ENCODE results near the gene CHTF8.
A peak's percentile ranks its signal among the peaks of the same experiment; 100 is the strongest.

The CHTF8 gene

DNA sequence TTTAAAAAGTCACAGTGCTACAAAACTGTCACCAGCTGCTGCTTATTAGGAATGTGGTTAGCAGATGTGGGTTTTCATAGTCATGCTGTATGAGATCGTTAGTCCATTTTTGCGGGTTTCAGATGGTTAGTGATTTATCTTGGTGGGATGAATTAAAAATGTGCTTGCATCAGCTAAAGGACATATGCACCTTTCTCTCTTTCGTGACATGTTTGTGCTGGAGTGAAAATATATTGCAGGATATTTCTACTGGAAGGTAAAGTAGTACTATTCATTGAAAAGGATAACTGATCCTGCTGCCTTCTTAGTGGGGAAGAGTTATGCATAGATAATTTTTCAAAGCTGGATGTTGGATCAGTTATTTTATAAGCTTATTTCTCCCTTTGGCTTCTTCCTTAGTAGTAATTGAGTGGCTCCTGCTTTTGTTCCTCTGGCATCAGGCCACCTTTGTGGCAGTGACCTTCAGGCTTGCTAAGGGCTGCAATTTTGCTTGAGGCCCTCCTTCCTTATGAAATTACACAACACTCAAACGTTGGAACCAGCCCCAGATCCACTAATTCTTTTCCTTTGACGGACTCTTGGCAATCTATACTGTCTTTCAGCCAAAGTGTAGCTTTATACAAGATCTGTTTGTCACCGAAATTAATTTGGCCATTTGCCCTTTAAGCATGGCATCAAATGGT lies 47.1 kb upstream of the CHTF8 start (continued):
- TF ChIP-seq EGR2 (tag by site-specific recombination; IDR thresholded peaks at IDR 0.05; ENCODE audit: low read depth) (no peak), ZNF561 (tag by site-specific recombination; IDR thresholded peaks at IDR 0.05; ENCODE audit: borderline replicate concordance) (0 out of 2 replicates have a peak, but pooled peaks have one; percentile 40), ZNF302 (tag by site-specific recombination; IDR thresholded peaks at IDR 0.05; ENCODE audit: low read depth) (0 out of 2 replicates have a peak, but pooled peaks have one; percentile 63), ZNF473 (tag by site-specific recombination; IDR thresholded peaks at IDR 0.05) (no peak), ZBTB20 (tag by site-specific recombination; IDR thresholded peaks at IDR 0.05) (peak; percentile 65; the same call in 1 of the 2 replicates), SP7 (tag by site-specific recombination; IDR thresholded peaks at IDR 0.05) (peak; percentile 40), ZNF843 (tag by site-specific recombination; IDR thresholded peaks at IDR 0.05) (peak; percentile 37; the same call in 1 of the 2 replicates), TSHZ1 (tag by site-specific recombination; IDR thresholded peaks at IDR 0.05; ENCODE audit: borderline replicate concordance) (no peak)
- TF ChIP-seq, protein P1, sequence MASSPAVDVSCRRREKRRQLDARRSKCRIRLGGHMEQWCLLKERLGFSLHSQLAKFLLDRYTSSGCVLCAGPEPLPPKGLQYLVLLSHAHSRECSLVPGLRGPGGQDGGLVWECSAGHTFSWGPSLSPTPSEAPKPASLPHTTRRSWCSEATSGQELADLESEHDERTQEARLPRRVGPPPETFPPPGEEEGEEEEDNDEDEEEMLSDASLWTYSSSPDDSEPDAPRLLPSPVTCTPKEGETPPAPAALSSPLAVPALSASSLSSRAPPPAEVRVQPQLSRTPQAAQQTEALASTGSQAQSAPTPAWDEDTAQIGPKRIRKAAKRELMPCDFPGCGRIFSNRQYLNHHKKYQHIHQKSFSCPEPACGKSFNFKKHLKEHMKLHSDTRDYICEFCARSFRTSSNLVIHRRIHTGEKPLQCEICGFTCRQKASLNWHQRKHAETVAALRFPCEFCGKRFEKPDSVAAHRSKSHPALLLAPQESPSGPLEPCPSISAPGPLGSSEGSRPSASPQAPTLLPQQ (tag by site-specific recombination; IDR thresholded peaks at IDR 0.05): peak; percentile 70; the same call in 1 of the 2 replicates
- TF ChIP-seq, protein P2, sequence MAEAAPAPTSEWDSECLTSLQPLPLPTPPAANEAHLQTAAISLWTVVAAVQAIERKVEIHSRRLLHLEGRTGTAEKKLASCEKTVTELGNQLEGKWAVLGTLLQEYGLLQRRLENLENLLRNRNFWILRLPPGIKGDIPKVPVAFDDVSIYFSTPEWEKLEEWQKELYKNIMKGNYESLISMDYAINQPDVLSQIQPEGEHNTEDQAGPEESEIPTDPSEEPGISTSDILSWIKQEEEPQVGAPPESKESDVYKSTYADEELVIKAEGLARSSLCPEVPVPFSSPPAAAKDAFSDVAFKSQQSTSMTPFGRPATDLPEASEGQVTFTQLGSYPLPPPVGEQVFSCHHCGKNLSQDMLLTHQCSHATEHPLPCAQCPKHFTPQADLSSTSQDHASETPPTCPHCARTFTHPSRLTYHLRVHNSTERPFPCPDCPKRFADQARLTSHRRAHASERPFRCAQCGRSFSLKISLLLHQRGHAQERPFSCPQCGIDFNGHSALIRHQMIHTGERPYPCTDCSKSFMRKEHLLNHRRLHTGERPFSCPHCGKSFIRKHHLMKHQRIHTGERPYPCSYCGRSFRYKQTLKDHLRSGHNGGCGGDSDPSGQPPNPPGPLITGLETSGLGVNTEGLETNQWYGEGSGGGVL (tag by site-specific recombination; IDR thresholded peaks at IDR 0.05): 0 out of 2 replicates have a peak, but pooled peaks have one; percentile 4

GRCh38 chr16:69176033-69176800 lies 43.8 kb upstream of the CHTF8 start:
- POLR2A ChIA-PET: interaction anchor here (0.6 to 0.7 kb wide), 2 partner anchors 9 to 14 kb away, joined by 3 to 5 read pairs; no protein-coding TSS in a partner anchor

More at GRCh38 chr16:69176033-69176800, 43.8 kb upstream of the CHTF8 start:
- no peak overlapping the region for H3K27ac ChIP-seq (ENCODE audit: extremely low read depth, low read depth, low read length)
- TF ChIP-seq ZBTB8A (tag by site-specific recombination; IDR thresholded peaks at IDR 0.05): no peak
- peak; percentile 67; the same call in 1 of the 2 replicates for TF ChIP-seq ZNF121 (tag by site-specific recombination; IDR thresholded peaks at IDR 0.05)
- no peak for TF ChIP-seq ZNF433 (tag by site-specific recombination; IDR thresholded peaks at IDR 0.05; ENCODE audit: low read depth)
- TF ChIP-seq ZNF664 (tag by site-specific recombination; IDR thresholded peaks at IDR 0.05): peak; percentile 70; the same call in 1 of the 2 replicates
- no peak for TF ChIP-seq MEIS1 (CRISPR knock-in tag; IDR thresholded peaks at IDR 0.05; ENCODE audit: borderline replicate concordance)
- TF ChIP-seq, protein P2 (tag by site-specific recombination; IDR thresholded peaks at IDR 0.05): no peak
- TF ChIP-seq ZNF324 (tag by site-specific recombination; IDR thresholded peaks at IDR 0.05): no peak
- TF ChIP-seq ZBTB21 (tag by site-specific recombination; IDR thresholded peaks at IDR 0.05): no peak
- TF ChIP-seq, protein P3, sequence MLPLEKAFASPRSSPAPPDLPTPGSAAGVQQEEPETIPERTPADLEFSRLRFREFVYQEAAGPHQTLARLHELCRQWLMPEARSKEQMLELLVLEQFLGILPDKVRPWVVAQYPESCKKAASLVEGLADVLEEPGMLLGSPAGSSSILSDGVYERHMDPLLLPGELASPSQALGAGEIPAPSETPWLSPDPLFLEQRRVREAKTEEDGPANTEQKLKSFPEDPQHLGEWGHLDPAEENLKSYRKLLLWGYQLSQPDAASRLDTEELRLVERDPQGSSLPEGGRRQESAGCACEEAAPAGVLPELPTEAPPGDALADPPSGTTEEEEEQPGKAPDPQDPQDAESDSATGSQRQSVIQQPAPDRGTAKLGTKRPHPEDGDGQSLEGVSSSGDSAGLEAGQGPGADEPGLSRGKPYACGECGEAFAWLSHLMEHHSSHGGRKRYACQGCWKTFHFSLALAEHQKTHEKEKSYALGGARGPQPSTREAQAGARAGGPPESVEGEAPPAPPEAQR (tag by site-specific recombination; IDR thresholded peaks at IDR 0.05): no peak
- TF ChIP-seq ZNF654 (tag by site-specific recombination; IDR thresholded peaks at IDR 0.05; ENCODE audit: low read depth): no peak
- TF ChIP-seq GLI4 (tag by site-specific recombination; IDR thresholded peaks at IDR 0.05): no peak
- TF ChIP-seq ZNF19 (tag by site-specific recombination; IDR thresholded peaks at IDR 0.05; ENCODE audit: low read depth): no peak
- no peak for TF ChIP-seq ZFP3 (tag by site-specific recombination; IDR thresholded peaks at IDR 0.05; ENCODE audit: low read depth)
- no peaks in the 10 kb centered on the region for H3K9me3 ChIP-seq (ENCODE audit: control insufficient read depth, insufficient read depth, low read depth, low read length)
- no peaks in the 10 kb centered on the region; a peak in 1 of 3 replicates for H3K36me3 ChIP-seq (ENCODE audit: control insufficient read depth in 2 of 2, insufficient read depth in 1 of 2, low read length in 2 of 2)
- H3K4me3 ChIP-seq (ENCODE audit: low read depth, low read length): no peak overlapping the region
- CTCF ChIA-PET: interaction anchor here (0.5 to 0.9 kb wide), 3 partner anchors 28 to 136 kb away, joined by 3 to 4 read pairs (median 3); no protein-coding TSS in a partner anchor
- H3K4me1 ChIP-seq (ENCODE audit: control insufficient read depth, insufficient read depth, low read length): peaks cover 11% of the 10 kb centered on the region

Measured in HEK293 (cell line).